Stimulated activated CD4-positive, alpha-beta T cell treated with anti-CD3 and anti-CD28 coated beads, Interleukin-4, amount 100 ng/mL, for 4 hours (primary cell): ENCODE data around the gene ITSN1.
"Not testable (repeated sequence)": the region's sequence is repeated elsewhere in the genome, so short reads cannot be mapped to it uniquely, and the experiment has no call there.

Experiments used
- DNase-seq, 2 experiments: peaks; one replicate each; pipeline ENCODE4 v3.0.0-alpha.2; 2020

ITSN1 gene

DNA sequence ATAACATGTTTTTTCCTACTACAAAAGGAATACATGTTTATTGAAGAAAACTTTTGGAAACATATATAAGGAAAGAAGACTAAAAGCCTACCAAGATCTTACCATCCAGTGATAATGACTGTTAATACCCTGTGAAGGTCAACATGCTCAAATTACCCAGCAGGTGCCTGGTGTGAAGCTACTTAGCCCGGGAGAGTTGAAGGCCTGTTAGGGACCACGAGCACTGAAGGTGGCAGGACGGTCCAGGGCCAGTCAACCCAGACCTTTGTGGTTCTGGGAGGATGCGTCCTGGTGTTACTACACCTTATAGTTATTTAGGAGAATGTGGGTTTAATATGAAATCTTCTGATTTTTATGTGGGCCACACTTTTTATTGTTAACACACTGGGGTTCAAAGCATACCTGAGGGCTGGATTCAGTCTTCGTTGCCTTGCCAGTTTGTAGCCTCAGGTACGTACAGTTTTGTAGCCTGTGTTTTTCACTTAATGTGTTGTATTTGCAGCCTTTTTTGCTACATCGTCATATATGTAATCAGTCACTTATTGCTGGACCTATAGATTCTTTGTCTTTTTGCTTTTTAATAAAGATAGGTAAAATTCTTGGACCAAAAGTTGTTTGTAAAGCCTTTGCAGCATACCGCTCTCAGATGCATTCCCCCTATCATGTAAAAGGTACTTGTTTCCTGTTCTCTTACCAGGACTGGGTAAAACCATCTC lies 9.8 kb downstream of the ITSN1 start:
- no peak for DNase-seq

DNA sequence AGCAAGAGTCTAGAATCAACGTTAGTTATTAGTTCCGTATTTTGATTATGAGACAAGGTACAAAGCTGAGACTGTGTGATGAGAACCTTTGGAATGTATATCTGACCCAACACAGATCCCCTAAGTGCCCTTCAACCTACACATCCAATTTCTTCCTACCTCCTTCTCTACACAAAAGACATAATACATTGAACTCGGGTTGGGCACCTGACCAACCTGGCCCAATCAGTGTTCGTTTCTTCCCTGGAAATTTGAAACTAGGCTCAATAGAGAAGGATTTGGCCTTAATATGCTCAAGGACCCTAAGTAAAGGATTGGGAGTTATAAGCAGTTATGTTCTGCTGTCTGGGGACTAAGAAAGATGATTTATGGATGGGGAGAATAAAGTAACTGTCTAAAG lies 12.1 kb downstream of the ITSN1 start:
- no peak for DNase-seq

GRCh38 chr21:33655588-33656221 lies 13.4 kb downstream of the ITSN1 start:
- no peak for DNase-seq

- no peak for DNase-seq
Measured at GRCh38 chr21:33657124-33657820, 15.0 kb downstream of the ITSN1 start.

DNA sequence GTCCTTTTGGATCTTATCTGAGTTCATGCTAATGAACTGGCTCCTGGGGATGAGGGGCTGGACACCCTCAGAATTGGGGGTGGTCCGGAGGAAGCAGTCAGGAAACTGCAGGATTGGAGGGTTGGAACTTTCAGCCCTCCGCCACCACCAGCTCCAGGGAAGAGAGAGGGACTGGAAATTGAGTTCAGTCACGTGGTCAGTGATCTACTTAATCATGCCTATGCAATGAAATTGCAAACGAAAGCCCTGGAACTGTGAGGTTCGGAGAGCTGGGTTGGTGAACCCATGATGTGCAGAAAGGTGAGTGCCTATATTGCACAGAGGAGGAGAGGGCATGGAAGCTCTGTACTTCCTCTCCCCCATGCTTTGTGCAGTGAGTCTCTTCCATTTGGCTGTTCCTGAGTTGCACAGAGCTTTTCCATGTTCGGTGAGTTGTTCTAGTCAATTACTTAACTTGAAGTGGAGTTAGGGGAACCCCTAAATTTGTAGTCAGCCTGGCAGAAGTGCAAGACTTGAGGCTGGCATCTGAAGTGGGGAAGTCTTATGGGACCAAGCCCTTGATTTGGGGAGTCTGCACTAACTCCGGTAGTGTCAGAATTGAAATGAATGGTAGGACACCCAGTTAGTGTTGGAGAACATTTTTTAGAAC lies 16.7 kb downstream of the ITSN1 start:
- no peak for DNase-seq

DNA sequence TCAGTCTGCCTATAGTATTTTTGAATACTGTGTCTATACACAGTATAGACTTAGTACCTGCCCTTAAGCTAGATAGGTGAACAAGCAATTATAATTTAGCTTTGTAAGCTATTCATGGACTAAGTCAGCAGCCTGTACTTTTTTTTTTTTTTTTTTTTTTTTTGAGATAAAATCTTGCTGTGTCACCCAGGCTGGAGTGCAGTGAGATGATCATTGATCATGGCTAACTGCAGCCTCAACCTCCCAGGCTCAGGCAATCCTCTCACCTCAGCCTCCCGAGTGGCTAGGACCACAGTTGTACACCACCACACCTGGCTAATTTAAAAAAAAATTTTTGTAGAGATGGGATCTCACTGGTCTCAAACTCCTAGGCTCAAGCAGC lies 17.3 kb downstream of the ITSN1 start:
- DNase-seq, result no peak

GRCh38 chr21:33660406-33660805 lies 18.1 kb downstream of the ITSN1 start:
- DNase-seq, result no peak

- no peak for DNase-seq
Measured at GRCh38 chr21:33661146-33661545, 18.8 kb downstream of the ITSN1 start.

DNA sequence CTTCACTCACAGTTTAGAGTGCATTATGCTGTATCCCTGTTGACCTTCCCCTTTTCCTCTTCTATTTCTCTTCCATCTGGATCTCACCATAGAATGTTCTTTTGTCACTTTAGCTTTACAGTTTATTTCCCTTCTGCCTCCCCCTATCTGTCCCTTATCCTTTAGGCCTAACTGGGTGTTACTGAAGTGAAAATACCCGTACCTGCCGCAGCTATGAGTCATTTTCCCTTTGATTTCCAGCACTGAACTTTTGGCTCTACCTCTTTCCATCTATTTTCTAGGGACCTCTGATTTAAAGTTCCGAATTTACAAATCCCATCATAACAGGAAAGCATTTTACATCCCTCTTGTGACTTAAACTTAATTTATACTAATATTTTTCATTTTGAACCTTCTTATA lies 19.7 kb downstream of the ITSN1 start:
- DNase-seq, result no peak

DNA sequence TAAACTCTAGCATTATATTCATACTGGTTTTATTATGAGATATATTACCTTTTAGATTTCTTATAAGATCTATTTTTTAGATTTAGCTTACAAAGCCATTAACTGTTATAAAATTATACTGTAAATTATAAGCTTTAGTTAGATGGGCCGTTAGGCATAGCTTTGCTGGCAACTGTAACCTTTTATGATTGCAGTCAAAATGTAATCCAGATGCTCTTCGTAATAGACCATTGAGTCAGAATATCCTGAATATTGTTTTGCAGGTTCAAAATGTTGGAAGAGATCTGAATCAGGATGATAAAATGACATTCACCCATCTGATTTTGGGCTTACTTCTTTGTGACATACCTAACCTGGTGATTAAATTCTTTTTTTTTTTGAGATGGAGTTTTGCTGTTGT lies 20.9 kb downstream of the ITSN1 start:
- no peak for DNase-seq

DNA sequence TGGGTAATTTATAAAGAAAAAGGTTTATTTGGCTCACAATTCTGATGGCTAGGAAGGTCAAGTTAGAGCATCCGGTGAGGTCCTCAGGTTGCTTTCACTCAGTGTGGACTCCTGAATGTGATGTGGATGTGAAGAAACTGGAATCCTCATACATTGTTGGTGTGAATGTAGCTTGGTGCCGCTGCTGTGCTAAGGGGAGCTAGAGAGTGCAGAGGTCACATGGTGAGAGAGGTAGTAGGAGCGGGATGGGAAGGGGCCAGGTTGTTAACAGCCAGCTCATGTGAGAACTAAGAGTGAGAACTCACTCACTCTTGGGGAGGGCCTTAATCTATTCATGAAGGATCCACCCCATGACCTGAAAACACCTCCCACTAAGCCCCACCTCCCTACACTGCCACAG lies 21.8 kb downstream of the ITSN1 start:
- no peak for DNase-seq

DNA sequence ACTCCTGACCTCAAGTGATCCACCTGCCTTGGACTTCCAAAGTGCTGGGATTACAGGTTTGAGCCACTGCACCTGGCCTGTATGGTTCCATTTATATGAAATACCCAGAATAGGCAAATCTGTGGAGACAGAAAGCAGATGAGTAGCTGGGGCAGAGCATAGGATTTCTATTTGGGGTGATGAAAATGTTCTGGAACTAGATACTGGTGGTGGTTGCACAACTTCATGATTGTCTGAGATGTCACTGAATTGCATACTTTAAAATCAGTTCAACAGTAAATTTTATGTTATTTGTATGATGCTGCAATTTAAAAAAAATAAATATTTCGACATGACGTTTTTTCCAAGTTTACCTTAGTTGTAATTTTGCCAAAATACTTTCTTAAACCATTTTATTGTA lies 23.9 kb downstream of the ITSN1 start:
- DNase-seq, result no peak

GRCh38 chr21:33667636-33668035 lies 25.3 kb downstream of the ITSN1 start:
- DNase-seq, result no peak

DNA sequence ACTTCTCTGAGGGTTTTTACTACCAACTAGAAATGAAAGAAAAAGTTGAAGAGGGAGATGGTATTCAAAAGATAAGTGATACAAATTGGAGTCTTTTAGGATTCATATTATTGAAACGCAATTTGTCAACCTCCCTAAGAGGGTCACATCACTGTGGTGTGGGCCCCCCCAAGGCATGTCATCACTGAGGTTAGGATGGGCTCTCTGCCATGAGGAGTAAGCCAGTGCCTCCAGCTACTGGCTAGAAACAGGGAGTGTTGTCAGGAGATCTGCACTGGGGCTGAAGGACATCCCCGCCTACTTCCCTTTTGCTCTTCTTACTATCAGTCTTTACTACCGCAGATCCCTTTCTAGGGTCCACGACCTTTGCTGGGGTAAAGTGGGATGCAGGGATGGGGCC lies 25.9 kb downstream of the ITSN1 start:
- DNase-seq, result no peak

- DNase-seq, result no peak
Measured at GRCh38 chr21:33668620-33669019, 26.3 kb downstream of the ITSN1 start.

- DNase-seq, result no peak
Measured at GRCh38 chr21:33670076-33670978, 28.0 kb downstream of the ITSN1 start.

GRCh38 chr21:33673473-33673872 lies 31.2 kb downstream of the ITSN1 start:
- DNase-seq, result no peak

GRCh38 chr21:33674226-33674625 lies 31.9 kb downstream of the ITSN1 start:
- DNase-seq, result no peak

DNA sequence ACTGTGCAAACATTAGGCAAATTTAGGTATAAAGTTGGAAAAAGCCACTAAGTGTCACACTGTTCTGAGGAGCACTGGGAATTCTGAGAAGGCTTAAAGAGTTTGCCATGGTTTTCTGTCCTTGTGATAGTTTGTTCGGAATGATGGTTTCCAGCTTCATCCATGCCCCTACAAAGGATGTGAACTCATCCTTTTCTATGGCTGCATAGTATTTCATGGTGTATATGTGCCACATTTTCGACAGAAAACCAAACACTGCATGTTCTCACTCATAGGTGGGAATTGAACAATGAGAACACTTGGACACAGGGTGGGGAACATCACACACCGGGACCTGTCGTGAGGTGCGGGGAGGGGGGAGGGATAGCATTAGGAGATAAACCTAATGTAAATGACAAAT lies 34.4 kb downstream of the ITSN1 start:
- DNase-seq, result not testable (repeated sequence)

DNA sequence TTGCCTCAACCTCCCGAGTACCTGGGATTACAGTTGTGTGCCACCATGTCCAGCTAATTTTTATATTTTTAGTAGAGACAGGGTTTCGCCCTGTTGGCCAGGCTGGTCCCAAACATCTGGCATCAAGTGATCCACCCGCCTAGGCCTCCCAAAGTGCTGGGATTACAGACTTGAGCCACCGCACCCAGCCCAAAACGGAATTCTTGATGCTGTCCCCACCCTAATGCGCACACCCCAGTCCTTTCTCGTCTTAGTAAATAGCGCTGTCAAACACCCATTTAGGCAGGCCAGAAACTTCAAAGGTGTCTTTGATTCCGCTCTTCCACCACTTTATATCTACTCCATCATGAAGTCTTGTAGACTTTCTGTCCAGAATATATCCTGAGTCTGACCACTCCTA lies 35.1 kb downstream of the ITSN1 start:
- no peak for DNase-seq

DNA sequence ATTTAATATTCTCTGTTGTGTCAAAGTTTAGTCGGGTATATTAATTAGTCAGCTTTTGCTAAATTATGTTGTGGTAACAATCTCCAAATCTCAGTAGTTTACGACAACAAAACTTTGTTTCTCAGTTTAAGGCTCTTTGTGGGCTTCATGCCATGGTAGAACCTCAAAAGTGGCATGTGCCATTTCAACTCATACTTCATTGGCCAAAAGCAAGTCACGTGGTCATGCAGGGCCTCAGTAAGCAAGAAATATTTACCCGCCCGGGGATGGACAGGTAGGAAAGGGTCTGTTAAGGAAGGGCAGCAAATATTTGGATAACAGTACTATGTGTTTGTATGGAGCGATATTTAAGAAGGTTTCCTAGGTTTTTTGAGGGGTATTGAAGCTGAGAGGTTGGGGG lies 38.6 kb downstream of the ITSN1 start:
- DNase-seq, result no peak

GRCh38 chr21:33682992-33683627 lies 40.8 kb downstream of the ITSN1 start:
- DNase-seq, result no peak
